ENCODE measurements around the gene ZNF148.
"Not testable (repeated sequence)": the region's sequence is repeated elsewhere in the genome, so short reads cannot be mapped to it uniquely, and the experiment has no call there.

The ZNF148 gene, protein sequence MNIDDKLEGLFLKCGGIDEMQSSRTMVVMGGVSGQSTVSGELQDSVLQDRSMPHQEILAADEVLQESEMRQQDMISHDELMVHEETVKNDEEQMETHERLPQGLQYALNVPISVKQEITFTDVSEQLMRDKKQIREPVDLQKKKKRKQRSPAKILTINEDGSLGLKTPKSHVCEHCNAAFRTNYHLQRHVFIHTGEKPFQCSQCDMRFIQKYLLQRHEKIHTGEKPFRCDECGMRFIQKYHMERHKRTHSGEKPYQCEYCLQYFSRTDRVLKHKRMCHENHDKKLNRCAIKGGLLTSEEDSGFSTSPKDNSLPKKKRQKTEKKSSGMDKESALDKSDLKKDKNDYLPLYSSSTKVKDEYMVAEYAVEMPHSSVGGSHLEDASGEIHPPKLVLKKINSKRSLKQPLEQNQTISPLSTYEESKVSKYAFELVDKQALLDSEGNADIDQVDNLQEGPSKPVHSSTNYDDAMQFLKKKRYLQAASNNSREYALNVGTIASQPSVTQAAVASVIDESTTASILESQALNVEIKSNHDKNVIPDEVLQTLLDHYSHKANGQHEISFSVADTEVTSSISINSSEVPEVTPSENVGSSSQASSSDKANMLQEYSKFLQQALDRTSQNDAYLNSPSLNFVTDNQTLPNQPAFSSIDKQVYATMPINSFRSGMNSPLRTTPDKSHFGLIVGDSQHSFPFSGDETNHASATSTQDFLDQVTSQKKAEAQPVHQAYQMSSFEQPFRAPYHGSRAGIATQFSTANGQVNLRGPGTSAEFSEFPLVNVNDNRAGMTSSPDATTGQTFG

GRCh38 chr3:125374996-125375941 is at the start of gene ZNF148:
Gene ZNF148, minus strand, starts transcription at chr3:125375325. Its CDS starts 61,685 bp downstream, at chr3:125313640.
- DNase-seq (ENCODE audit: low read depth in 1 of 2, low spot score in 1 of 2) = peak; percentile 81 to 84

GRCh38 chr3:125418306-125418705 is 43.2 kb upstream of the ZNF148 start:
- no peak for DNase-seq (ENCODE audit: low read depth in 1 of 2, low spot score in 1 of 2)

GRCh38 chr3:125416235-125416634 is 41.1 kb upstream of the ZNF148 start:
- no peak for DNase-seq (ENCODE audit: low read depth in 1 of 2, low spot score in 1 of 2)

DNA sequence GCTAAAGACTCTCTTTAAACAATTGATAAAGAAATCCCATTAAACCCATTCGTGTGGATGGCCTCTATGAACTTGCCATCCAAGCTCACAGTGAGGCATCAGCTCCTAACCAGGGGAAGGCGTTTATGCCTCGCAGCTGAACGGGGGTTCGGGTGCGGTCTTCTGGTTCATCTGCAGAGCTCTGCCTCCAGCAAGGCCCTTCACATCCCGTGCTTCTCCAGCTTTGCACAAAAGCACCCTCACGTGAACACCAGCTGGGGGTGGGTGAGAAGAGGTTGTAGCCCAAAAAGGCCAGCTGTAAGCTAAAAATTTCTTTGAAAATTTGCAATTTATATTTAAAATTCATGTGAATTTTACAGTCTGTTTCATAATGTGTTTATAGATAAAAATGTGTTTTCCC is 39.5 kb upstream of the ZNF148 start:
- no peak for DNase-seq (ENCODE audit: low read depth in 1 of 2, low spot score in 1 of 2)

DNA sequence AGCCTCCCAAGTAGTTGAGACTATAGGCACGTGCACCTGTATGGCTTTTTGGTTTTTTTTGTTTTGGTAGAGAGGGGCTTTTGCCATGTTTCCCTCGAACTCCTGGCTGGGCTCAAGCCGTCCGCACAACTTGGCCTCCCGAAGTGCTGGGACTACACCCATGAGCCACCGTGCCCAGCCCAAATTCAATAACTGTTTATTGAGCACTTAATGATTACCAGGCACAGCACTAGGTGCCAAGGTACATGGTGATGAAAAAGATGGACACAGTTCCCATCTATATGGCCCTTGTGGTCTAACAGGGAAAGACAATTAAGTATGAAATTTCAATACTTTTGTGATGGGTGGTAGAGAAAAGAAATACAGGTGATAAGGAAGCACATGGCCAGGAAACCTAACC is 35.8 kb upstream of the ZNF148 start:
- DNase-seq (ENCODE audit: low read depth in 1 of 2, low spot score in 1 of 2) = no peak

DNA sequence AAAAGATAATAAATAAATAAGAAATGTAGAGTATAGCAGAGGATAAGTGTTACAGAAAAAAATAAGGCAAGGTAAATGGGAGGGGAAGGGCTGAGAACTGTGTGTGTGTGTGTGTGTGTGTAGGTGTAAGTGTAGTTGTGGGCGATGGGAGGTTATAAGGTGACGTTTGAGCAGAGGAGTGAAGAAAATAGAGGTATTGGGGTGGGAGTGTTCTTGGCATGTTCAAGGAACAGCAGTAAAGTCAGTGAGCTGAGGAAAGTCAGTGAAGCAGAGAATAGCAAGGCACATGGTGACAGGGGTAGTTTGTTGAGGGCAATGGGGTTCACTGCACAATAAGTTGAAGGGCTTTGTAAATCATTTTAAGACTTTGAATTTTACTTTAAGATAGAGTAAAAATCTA is 30.9 kb upstream of the ZNF148 start:
- no peak for DNase-seq (ENCODE audit: low read depth in 1 of 2, low spot score in 1 of 2)

DNA sequence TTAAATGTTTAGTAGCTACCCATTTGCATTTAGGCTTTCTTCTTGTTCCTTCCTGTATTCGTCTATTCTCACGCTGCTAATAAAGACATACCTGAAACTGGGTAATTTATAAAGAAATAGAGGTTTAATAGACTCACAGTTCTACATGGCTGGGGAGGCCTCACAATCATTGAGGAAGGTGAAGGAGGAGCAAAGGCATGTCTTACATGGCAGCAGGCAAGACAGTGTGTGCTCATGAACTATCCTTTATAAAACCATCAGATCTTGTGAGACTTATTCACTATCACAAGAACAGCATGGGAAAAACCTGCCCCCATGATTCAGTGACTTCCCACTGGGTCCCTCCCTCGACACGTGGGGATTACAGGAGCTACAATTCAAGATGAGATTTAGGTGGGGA is 30.4 kb upstream of the ZNF148 start:
- DNase-seq (ENCODE audit: low read depth in 1 of 2, low spot score in 1 of 2) = not testable (repeated sequence)

GRCh38 chr3:125403789-125404188 is 28.7 kb upstream of the ZNF148 start:
- DNase-seq (ENCODE audit: low read depth in 1 of 2, low spot score in 1 of 2) = no peak

- no peak for DNase-seq (ENCODE audit: low read depth in 1 of 2, low spot score in 1 of 2)
Measured at GRCh38 chr3:125402639-125403038, 27.5 kb upstream of the ZNF148 start.

DNA sequence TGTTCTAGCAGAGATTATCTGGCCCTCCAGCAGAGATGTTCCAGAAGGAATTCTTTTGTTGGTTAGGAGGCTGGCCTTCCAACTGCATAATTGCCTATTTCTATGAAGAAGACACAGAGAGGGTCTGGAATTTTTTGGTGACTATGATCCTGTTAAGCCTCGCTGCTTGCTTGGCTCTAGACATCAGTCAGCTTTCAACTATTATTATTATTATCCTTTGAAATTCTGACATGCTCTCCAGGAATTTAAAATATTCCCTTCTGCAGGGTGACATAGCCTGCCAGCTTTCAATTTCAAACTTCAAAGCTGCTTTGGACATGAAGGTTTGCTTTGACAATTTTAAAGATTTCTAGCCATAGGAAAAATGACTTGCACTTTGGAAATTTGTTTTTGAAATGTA is 26.3 kb upstream of the ZNF148 start:
- DNase-seq (ENCODE audit: low read depth in 1 of 2, low spot score in 1 of 2) = no peak

DNA sequence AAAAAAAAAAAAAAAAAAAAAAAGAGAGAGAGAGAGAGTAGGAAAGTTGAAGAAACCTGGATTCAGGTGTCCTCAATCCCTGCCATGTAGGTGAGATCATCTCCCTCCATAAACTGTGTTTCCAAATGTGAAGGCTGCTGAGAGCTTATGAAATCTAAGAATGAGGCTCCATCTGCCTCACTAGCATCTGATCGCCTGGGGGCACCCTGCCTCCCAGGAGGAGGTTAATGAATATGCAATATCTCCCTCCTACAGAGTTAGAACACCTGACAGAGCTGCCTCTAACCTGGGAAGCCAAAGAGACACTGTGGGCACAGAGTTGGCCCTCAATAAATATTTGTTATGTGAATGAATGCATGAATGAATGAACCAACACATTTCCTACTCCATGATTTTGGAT is 23.8 kb upstream of the ZNF148 start:
- DNase-seq (ENCODE audit: low read depth in 1 of 2, low spot score in 1 of 2) = no peak

DNA sequence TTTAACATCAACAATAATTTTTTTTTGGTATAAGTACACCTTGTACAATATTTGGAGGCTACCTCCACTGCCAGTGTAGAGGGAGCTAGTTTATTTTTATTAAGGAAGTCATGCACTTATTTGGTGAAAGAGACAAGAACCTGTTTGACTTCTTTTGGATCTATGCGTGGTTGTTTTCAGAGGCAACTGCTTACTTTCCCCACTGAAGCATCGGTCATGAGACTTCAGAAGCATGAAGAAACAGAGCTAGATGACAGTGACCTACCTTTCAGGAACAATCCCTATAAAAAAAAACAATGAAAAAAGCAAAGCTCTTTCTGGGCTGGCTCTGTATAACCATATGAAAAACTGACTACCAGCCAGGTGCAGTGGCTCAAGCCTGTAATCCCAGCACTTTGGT is 20.0 kb upstream of the ZNF148 start:
- no peak for DNase-seq (ENCODE audit: low read depth in 1 of 2, low spot score in 1 of 2)

- no peak for DNase-seq (ENCODE audit: low read depth in 1 of 2, low spot score in 1 of 2)
Measured at GRCh38 chr3:125394406-125394805, 19.3 kb upstream of the ZNF148 start.

- DNase-seq (ENCODE audit: low read depth in 1 of 2, low spot score in 1 of 2) = no peak
Measured at GRCh38 chr3:125389282-125389681, 14.2 kb upstream of the ZNF148 start.

- DNase-seq (ENCODE audit: low read depth in 1 of 2, low spot score in 1 of 2) = not testable (repeated sequence)
Measured at GRCh38 chr3:125388369-125388768, 13.2 kb upstream of the ZNF148 start.

- no peak for DNase-seq (ENCODE audit: low read depth in 1 of 2, low spot score in 1 of 2)
Measured at GRCh38 chr3:125386811-125387210, 11.7 kb upstream of the ZNF148 start.

- no peak for DNase-seq (ENCODE audit: low read depth in 1 of 2, low spot score in 1 of 2)
Measured at GRCh38 chr3:125383744-125384143, 8.6 kb upstream of the ZNF148 start.

DNA sequence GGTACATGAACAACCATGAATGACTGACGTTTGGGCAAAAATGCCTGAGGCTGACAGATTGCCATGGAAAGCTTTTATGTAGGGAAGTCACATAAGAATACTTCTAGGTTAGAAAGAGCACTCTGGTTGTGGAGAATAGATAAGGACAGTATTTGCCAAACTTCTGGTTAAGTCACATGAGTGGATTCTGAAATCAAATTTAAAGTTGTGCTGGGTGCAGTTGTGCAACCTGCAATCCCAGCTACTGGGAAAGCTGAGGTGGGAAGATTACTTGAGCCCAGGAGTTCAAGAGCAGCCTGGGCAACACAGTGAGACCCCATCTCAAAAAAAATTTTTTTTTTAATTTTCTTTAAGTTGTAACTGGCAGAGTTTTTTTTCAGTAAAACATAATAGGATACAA is 7.2 kb upstream of the ZNF148 start:
- DNase-seq (ENCODE audit: low read depth in 1 of 2, low spot score in 1 of 2) = no peak

DNA sequence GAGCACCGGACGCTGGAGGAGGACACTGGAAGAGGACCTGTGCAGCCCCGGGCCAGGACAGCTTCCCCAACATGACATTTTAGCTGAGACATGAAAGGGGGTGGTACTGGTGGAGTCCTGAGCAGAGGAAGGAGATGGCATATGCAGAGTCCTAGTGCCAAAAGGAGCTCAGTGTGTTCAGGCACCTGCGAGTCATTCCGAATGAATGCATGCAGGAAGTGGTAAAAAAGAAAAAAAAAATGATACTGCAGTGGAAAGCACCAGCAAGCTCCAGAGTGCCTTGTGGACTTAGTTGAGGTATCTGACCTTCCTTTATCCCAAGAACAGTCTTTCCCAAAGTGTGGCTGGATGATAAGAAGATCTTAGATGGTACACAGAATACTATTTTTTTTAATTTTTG is 6.6 kb upstream of the ZNF148 start:
- peak in 1 of 2 donors; percentile 4 for DNase-seq (ENCODE audit: low read depth in 1 of 2, low spot score in 1 of 2)

DNA sequence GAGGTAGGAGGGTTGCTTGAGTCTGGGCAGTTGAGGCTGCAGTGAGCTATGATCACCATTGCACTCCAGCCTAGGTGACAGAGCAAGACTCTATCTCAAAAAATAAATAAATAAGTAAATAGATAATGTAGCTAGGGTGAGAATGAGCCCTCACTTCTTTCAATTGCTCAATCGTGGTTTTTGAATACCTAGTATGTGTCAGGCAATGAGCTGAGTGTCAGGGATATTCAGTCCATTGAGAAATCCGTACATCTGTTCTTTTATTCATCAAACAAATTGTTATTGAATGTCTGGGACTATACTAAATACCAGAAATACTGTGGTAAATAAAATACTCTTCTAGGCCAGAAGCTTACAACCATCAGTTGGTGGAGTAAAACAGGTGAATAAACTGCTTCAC is 6.2 kb upstream of the ZNF148 start:
- DNase-seq (ENCODE audit: low read depth in 1 of 2, low spot score in 1 of 2) = no peak

- no peak for DNase-seq (ENCODE audit: low read depth in 1 of 2, low spot score in 1 of 2)
Measured at GRCh38 chr3:125379483-125379882, 4.4 kb upstream of the ZNF148 start.
